GM23338 (cell line): ENCODE results near the gene TMTC2. TPM values are rescaled to one million over a fixed set of nuclear protein-coding genes. Genes with fewer than 3 reads are reported as not detected.

ENCODE experiments used
- ATAC-seq: fragments of 200-7000 bp; cut with Tn5 transposase; 3 replicates; pipeline ENCODE4 v1.9.1; 2020
- DNase-seq: peaks from one replicate; pipeline ENCODE4 v3.0.0-alpha.2; 2015; ENCODE audit warnings: low spot score
- H2AFZ ChIP-seq: fragments of 200-600 bp; sonication (generic); 2 replicates; pipeline ENCODE4 v1.8.0; 2016; ENCODE audit warnings: antibody characterized with exemption, mild to moderate bottlenecking, moderate library complexity
- H3F3A ChIP-seq: fragments of 200-600 bp; sonication (generic); replicated peaks from 2 replicates; pipeline ENCODE4 v1.8.0; 2017; ENCODE audit warnings: antibody characterized with exemption, mixed run types, low read depth
- H3K27ac ChIP-seq: fragments of 200-600 bp; sonication (generic); 2 replicates; pipeline ENCODE4 v1.6.1; 2016; ENCODE audit warnings: low read depth
- H3K27me3 ChIP-seq: fragments of 200-600 bp; sonication (generic); 2 replicates; pipeline ENCODE4 v1.8.0; 2016; ENCODE audit warnings: mild to moderate bottlenecking, mixed run types, moderate library complexity; ENCODE audit not compliant: insufficient read depth
- H3K36me3 ChIP-seq: fragments of 200-600 bp; sonication (generic); 2 replicates; pipeline ENCODE4 v1.8.0; 2016; ENCODE audit warnings: mild to moderate bottlenecking; ENCODE audit not compliant: insufficient read depth
- H3K4me1 ChIP-seq: fragments of 200-600 bp; sonication (generic); 2 replicates; pipeline ENCODE4 v1.8.0; 2016; ENCODE audit warnings: mild to moderate bottlenecking, moderate library complexity; ENCODE audit not compliant: insufficient read depth
- H3K4me2 ChIP-seq: fragments of 200-600 bp; sonication (generic); 2 replicates; pipeline ENCODE4 v1.7.1; 2017; ENCODE audit warnings: mixed run types
- H3K4me3 ChIP-seq: fragments of 200-600 bp; sonication (generic); 2 replicates; pipeline ENCODE4 v1.6.1; 2016; ENCODE audit warnings: mixed run types
- H3K79me2 ChIP-seq: fragments of 200-600 bp; sonication (generic); replicated peaks from 2 replicates; pipeline ENCODE4 v1.8.0; 2017; ENCODE audit warnings: mild to moderate bottlenecking; ENCODE audit not compliant: insufficient read depth
- H3K9me2 ChIP-seq: fragments of 200-600 bp; sonication (generic); 2 replicates; pipeline ENCODE4 v1.8.0; 2017; ENCODE audit not compliant: insufficient read depth
- H4K20me1 ChIP-seq: fragments of 200-600 bp; sonication (generic); replicated peaks from 2 replicates; pipeline ENCODE4 v1.8.0; 2017; ENCODE audit warnings: mild to moderate bottlenecking; ENCODE audit not compliant: insufficient read depth
- H3K27ac Mint-ChIP-seq: 2 replicates; pipeline ENCODE4 v1.8.0; 2020; ENCODE audit warnings: inconsistent platforms, mild to moderate bottlenecking, moderate library complexity, mixed read lengths
- H3K27me3 Mint-ChIP-seq: 3 replicates; pipeline ENCODE4 v1.8.0; 2022; ENCODE audit warnings: low read depth, mild to moderate bottlenecking, moderate library complexity, mixed read lengths, inconsistent platforms; ENCODE audit not compliant: insufficient read depth, poor library complexity
- H3K36me3 Mint-ChIP-seq: 3 replicates; pipeline ENCODE4 v1.8.0; 2021; ENCODE audit warnings: low read depth, mild to moderate bottlenecking, inconsistent platforms, moderate library complexity, mixed read lengths
- H3K4me1 Mint-ChIP-seq: 3 replicates; pipeline ENCODE4 v1.8.0; 2020; ENCODE audit warnings: mild to moderate bottlenecking, inconsistent platforms, mixed read lengths
- H3K4me3 Mint-ChIP-seq: 3 replicates; pipeline ENCODE4 v1.8.0; 2021; ENCODE audit warnings: moderate library complexity, mild to moderate bottlenecking, inconsistent platforms, mixed read lengths
- H3K9me3 Mint-ChIP-seq: 3 replicates; pipeline ENCODE4 v1.8.0; 2020; ENCODE audit warnings: moderate library complexity, mild to moderate bottlenecking, inconsistent platforms, mixed read lengths
- EZH2 ChIP-seq: fragments of 200-600 bp; sonication (generic); IDR thresholded peaks from one replicate; pipeline ENCODE4 v1.8.0; 2017; ENCODE audit warnings: antibody characterized with exemption, mild to moderate bottlenecking, low read depth; ENCODE audit not compliant: unreplicated experiment
- EZH2phosphoT487 ChIP-seq: fragments of 200-600 bp; sonication (generic); IDR thresholded peaks from one replicate; pipeline ENCODE4 v1.8.1; 2018; ENCODE audit warnings: antibody characterized with exemption; ENCODE audit not compliant: unreplicated experiment
- JUNB ChIP-seq: IDR thresholded peaks from one replicate; pipeline ENCODE4 v1.6.1; 2016; ENCODE audit warnings: antibody characterized with exemption; ENCODE audit not compliant: unreplicated experiment
- NANOG ChIP-seq: IDR thresholded peaks from 2 replicates; pipeline ENCODE4 v1.6.1; 2016; ENCODE audit warnings: antibody characterized with exemption, borderline replicate concordance
- POLR2AphosphoS5 ChIP-seq: IDR thresholded peaks from 2 replicates; pipeline ENCODE4 v1.6.1; 2016; ENCODE audit warnings: antibody characterized with exemption, low read depth
- STAT1 ChIP-seq: IDR thresholded peaks from one replicate; pipeline ENCODE4 v1.6.1; 2016; ENCODE audit warnings: antibody characterized with exemption; ENCODE audit not compliant: unreplicated experiment
- ZNF114 ChIP-seq: fragments of 250-450 bp; sonication (Bioruptor Pico); IDR thresholded peaks from 2 replicates; pipeline ENCODE4 v1.5.0; 2020; ENCODE audit warnings: mild to moderate bottlenecking, moderate library complexity
- polyA plus RNA-seq: library from polyadenylated mRNA; unstranded; fragments of >200 nt; fragmentation: Nextera tagmentation; extraction: Ambion mirVana; gene quantifications from 2 replicates; pipeline ENCODE4 v1.2.1, GENCODE V29; 2016
- total RNA-seq: library from RNA; depleted of rRNA; stranded (reverse); fragments of >200 nt; shearing (Covaris generic); gene quantifications from 2 replicates; pipeline ENCODE4 v1.2.3, GENCODE V29; 2014
- TF ChIP-seq, protein P1 (sequence below), 2 experiments: fragments of 200-600 bp in 1 of 2; sonication (generic) in 1 of 2; conservative IDR thresholded peaks; 2 replicates each; pipeline versions ENCODE4 v1.5.1 to v1.6.1; 2016 to 2017; ENCODE audit warnings: antibody characterized with exemption in 2 of 2, low read depth in 2 of 2, mild to moderate bottlenecking in 2 of 2, moderate library complexity in 1 of 2
- TF ChIP-seq, protein P2 (sequence below): IDR thresholded peaks from one replicate; pipeline ENCODE4 v1.6.1; 2018; ENCODE audit warnings: antibody characterized with exemption; ENCODE audit not compliant: unreplicated experiment

Gene TMTC2
- total and polyA plus RNA-seq, 2 experiments from 2014 or later: 0.57 to 6.5 TPM

GRCh38 chr12:82826505-82826904 lies 139.8 kb downstream of the TMTC2 start:
- H3K79me2 ChIP-seq: no peaks in the 10 kb centered on the region
- H3K4me1 Mint-ChIP-seq: peaks cover 7% of the 10 kb centered on the region
- no peak overlapping the region for H3K4me3 Mint-ChIP-seq
- no peak overlapping the region for H3K27ac ChIP-seq
- H3K27me3 Mint-ChIP-seq: no peaks in the 10 kb centered on the region
- H3K36me3 ChIP-seq: no peaks in the 10 kb centered on the region
- H3K4me3 ChIP-seq: no peak overlapping the region
- no peak overlapping the region for H2AFZ ChIP-seq
- no peaks in the 10 kb centered on the region for H3K27me3 ChIP-seq
- H4K20me1 ChIP-seq: no peaks in the 10 kb centered on the region
- H3K4me1 ChIP-seq: no peaks in the 10 kb centered on the region
- no peak overlapping the region for H3K4me2 ChIP-seq
- no peaks in the 10 kb centered on the region for H3F3A ChIP-seq
- DNase-seq (no peak), ATAC-seq (no peak)
- H3K36me3 Mint-ChIP-seq: no peaks in the 10 kb centered on the region
- H3K9me2 ChIP-seq: no peaks in the 10 kb centered on the region
- no peaks in the 10 kb centered on the region for H3K9me3 Mint-ChIP-seq
- no peak overlapping the region for H3K27ac Mint-ChIP-seq
- TF ChIP-seq, protein P1, sequence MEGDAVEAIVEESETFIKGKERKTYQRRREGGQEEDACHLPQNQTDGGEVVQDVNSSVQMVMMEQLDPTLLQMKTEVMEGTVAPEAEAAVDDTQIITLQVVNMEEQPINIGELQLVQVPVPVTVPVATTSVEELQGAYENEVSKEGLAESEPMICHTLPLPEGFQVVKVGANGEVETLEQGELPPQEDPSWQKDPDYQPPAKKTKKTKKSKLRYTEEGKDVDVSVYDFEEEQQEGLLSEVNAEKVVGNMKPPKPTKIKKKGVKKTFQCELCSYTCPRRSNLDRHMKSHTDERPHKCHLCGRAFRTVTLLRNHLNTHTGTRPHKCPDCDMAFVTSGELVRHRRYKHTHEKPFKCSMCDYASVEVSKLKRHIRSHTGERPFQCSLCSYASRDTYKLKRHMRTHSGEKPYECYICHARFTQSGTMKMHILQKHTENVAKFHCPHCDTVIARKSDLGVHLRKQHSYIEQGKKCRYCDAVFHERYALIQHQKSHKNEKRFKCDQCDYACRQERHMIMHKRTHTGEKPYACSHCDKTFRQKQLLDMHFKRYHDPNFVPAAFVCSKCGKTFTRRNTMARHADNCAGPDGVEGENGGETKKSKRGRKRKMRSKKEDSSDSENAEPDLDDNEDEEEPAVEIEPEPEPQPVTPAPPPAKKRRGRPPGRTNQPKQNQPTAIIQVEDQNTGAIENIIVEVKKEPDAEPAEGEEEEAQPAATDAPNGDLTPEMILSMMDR (conservative IDR thresholded peaks at IDR 0.05; ENCODE audit: low read depth in 2 of 2): no peak

DNA sequence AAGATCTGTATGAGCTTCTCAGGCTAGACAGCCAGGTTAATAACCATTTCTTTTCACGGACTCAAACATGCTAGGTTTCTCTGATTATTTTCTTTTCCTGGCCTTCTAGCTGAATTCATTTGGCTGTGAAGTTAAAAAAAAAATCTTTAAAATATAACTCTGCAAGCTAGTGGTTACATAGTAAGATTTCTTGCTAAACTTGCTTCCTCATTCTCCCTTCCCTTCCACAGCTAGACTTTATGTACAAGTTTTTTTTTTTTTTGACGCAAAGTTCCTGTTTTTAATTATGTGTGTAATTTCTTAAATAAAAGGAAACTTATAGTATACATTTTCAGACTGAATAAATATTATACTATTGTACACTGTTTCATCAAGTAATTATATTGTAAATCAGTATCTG lies 145.4 kb downstream of the TMTC2 start:
- H3K9me2 ChIP-seq: no peaks in the 10 kb centered on the region
- H3K9me3 Mint-ChIP-seq: no peaks in the 10 kb centered on the region
- no peaks in the 10 kb centered on the region for H4K20me1 ChIP-seq
- H3K4me3 Mint-ChIP-seq: no peak overlapping the region
- no peak for ATAC-seq
- H3K4me2 ChIP-seq: no peak overlapping the region
- H3K4me1 Mint-ChIP-seq: peaks cover 9% of the 10 kb centered on the region
- H3K36me3 ChIP-seq: no peaks in the 10 kb centered on the region
- no peak overlapping the region for H3K27ac Mint-ChIP-seq
- no peaks in the 10 kb centered on the region for H3K27me3 Mint-ChIP-seq
- H3K27me3 ChIP-seq: no peaks in the 10 kb centered on the region
- H3K4me3 ChIP-seq: no peak overlapping the region
- H3K36me3 Mint-ChIP-seq: no peaks in the 10 kb centered on the region
- DNase-seq: no peak
- H2AFZ ChIP-seq: no peak overlapping the region
- H3K4me1 ChIP-seq: no peaks in the 10 kb centered on the region
- H3F3A ChIP-seq: no peaks in the 10 kb centered on the region
- H3K27ac ChIP-seq: no peak overlapping the region
- no peaks in the 10 kb centered on the region for H3K79me2 ChIP-seq
- TF ChIP-seq EZH2 (no peak), STAT1 (no peak), JUNB (no peak), ZNF114 (no peak), POLR2AphosphoS5 (no peak), EZH2phosphoT487 (no peak), NANOG (no peak)
- TF ChIP-seq, protein P1 (conservative IDR thresholded peaks at IDR 0.05; ENCODE audit: low read depth in 2 of 2): no peak
- TF ChIP-seq, protein P2, sequence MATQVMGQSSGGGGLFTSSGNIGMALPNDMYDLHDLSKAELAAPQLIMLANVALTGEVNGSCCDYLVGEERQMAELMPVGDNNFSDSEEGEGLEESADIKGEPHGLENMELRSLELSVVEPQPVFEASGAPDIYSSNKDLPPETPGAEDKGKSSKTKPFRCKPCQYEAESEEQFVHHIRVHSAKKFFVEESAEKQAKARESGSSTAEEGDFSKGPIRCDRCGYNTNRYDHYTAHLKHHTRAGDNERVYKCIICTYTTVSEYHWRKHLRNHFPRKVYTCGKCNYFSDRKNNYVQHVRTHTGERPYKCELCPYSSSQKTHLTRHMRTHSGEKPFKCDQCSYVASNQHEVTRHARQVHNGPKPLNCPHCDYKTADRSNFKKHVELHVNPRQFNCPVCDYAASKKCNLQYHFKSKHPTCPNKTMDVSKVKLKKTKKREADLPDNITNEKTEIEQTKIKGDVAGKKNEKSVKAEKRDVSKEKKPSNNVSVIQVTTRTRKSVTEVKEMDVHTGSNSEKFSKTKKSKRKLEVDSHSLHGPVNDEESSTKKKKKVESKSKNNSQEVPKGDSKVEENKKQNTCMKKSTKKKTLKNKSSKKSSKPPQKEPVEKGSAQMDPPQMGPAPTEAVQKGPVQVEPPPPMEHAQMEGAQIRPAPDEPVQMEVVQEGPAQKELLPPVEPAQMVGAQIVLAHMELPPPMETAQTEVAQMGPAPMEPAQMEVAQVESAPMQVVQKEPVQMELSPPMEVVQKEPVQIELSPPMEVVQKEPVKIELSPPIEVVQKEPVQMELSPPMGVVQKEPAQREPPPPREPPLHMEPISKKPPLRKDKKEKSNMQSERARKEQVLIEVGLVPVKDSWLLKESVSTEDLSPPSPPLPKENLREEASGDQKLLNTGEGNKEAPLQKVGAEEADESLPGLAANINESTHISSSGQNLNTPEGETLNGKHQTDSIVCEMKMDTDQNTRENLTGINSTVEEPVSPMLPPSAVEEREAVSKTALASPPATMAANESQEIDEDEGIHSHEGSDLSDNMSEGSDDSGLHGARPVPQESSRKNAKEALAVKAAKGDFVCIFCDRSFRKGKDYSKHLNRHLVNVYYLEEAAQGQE: no peak
